ENCODE results near the gene GPX7.

DNA sequence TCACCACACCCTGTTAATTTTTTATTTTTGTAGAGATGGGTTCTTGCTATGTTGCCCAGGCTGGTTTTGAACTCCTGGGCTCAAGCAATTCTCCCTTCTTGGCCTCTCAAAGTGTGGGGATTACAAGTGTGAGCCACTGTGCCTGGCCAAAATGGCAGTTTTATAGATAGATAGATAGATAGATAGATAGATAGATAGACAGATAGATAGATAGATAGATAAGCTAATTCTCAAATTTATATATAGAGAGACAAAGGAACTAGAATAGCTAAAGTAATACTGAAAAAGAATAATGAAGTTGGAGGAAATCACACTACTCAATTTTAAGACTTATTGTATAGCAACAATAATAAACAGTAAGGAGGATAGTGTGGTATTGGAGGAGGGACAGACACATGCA, 51.9 kb downstream of the GPX7 start:
- TF ChIP-seq, protein P1, sequence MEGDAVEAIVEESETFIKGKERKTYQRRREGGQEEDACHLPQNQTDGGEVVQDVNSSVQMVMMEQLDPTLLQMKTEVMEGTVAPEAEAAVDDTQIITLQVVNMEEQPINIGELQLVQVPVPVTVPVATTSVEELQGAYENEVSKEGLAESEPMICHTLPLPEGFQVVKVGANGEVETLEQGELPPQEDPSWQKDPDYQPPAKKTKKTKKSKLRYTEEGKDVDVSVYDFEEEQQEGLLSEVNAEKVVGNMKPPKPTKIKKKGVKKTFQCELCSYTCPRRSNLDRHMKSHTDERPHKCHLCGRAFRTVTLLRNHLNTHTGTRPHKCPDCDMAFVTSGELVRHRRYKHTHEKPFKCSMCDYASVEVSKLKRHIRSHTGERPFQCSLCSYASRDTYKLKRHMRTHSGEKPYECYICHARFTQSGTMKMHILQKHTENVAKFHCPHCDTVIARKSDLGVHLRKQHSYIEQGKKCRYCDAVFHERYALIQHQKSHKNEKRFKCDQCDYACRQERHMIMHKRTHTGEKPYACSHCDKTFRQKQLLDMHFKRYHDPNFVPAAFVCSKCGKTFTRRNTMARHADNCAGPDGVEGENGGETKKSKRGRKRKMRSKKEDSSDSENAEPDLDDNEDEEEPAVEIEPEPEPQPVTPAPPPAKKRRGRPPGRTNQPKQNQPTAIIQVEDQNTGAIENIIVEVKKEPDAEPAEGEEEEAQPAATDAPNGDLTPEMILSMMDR (IDR thresholded peaks at IDR 0.05; ENCODE audit: borderline replicate concordance, extremely low read depth, low read length, poor library complexity, severe bottlenecking), result no peak
- no peak for TF ChIP-seq EZH2 (IDR thresholded peaks at IDR 0.05; ENCODE audit: borderline replicate concordance, low read depth, low read length, severe bottlenecking)
